Tibial nerve (tissue), 4 donors: Measurements from ENCODE around the gene SMIM23. TPM values are rescaled to one million over a fixed set of nuclear protein-coding genes. Genes with fewer than 3 reads are reported as not detected.

Source experiments
- DNase-seq, 2 donors: peaks; one replicate each; pipeline ENCODE4 v3.0.0-alpha.2; 2019; ENCODE audit warnings: low spot score in 2 of 2
- H3K27ac ChIP-seq, 4 donors: fragments of 200-600 bp; sonication (generic) in 3 of 4; one replicate each; pipeline ENCODE4 v1.5.1; 2017 to 2019; ENCODE audit warnings: mild to moderate bottlenecking in 1 of 4
- H3K27me3 ChIP-seq, 2 donors: fragments of 200-600 bp; sonication (generic) in 1 of 2; one replicate each; pipeline versions ENCODE4 v1.5.1 to v1.6.0; 2017 to 2019
- H3K36me3 ChIP-seq, 3 donors: fragments of 200-600 bp; sonication (generic); one replicate each; pipeline ENCODE4 v1.5.1; 2018 to 2019
- H3K4me1 ChIP-seq, 4 donors: fragments of 200-600 bp; sonication (generic) in 3 of 4; one replicate each; pipeline ENCODE4 v1.5.1; 2017 to 2019
- H3K4me3 ChIP-seq, 4 donors: fragments of 200-600 bp; sonication (generic) in 3 of 4; one replicate each; pipeline ENCODE4 v1.5.1; 2017 to 2019; ENCODE audit warnings: mild to moderate bottlenecking in 1 of 4, moderate library complexity in 1 of 4
- H3K9me3 ChIP-seq, 4 donors: fragments of 200-600 bp; sonication (generic) in 3 of 4; one replicate each; pipeline ENCODE4 v1.5.1; 2017 to 2019
- EP300 ChIP-seq, 2 donors: sonication (generic); formaldehyde crosslinking; IDR thresholded peaks; one replicate each; pipeline ENCODE4 v1.6.1; 2017; ENCODE audit warnings: antibody characterized with exemption in 2 of 2, mild to moderate bottlenecking in 1 of 2
- POLR2A ChIP-seq, 2 donors: fragments of 450-650 bp; IDR thresholded peaks; one replicate each; pipeline ENCODE4 v1.6.1; 2017; ENCODE audit warnings: antibody characterized with exemption in 2 of 2, mild to moderate bottlenecking in 2 of 2, moderate library complexity in 2 of 2
- WGBS, 2 donors: methylation state at CpG; one replicate each; pipeline ENCODE4 v1.1.5; 2018; 5-methylcytosine and 5-hydroxymethylcytosine counted together
- total RNA-seq, 4 donors: library from RNA; depleted of rRNA; stranded (reverse); fragments of >200 nt; gene quantifications; one replicate each; pipeline ENCODE4 v1.1.0, GENCODE V29; 2016
- TF ChIP-seq, protein P1 (sequence below), 5 experiments: fragments of 200-600 bp in 3 of 5; fragments of 450-650 bp in 2 of 5; sonication (generic) in 3 of 5; IDR thresholded peaks; one replicate each; pipeline ENCODE4 v1.5.1; 2016 to 2019; ENCODE audit warnings: antibody characterized with exemption in 5 of 5, mild to moderate bottlenecking in 3 of 5, moderate library complexity in 2 of 5

Gene SMIM23
- total RNA-seq, 4 donors from 2014 or later = not detected

GRCh38 chr5:171762903-171763302 lies 22.7 kb upstream of the SMIM23 start:
- Histone ChIP-seq H3K9me3 (peaks cover 0 to 27% (median 4%) of the 10 kb centered on the region in 4 donors), H3K4me3 (no peak overlapping the region), H3K27ac (no peak overlapping the region), H3K27me3 (no peaks in the 10 kb centered on the region), H3K36me3 (no peaks in the 10 kb centered on the region), H3K4me1 (no peaks in the 10 kb centered on the region)
- no peak for TF ChIP-seq EP300 (IDR thresholded peaks at IDR 0.05)
- TF ChIP-seq, protein P1, sequence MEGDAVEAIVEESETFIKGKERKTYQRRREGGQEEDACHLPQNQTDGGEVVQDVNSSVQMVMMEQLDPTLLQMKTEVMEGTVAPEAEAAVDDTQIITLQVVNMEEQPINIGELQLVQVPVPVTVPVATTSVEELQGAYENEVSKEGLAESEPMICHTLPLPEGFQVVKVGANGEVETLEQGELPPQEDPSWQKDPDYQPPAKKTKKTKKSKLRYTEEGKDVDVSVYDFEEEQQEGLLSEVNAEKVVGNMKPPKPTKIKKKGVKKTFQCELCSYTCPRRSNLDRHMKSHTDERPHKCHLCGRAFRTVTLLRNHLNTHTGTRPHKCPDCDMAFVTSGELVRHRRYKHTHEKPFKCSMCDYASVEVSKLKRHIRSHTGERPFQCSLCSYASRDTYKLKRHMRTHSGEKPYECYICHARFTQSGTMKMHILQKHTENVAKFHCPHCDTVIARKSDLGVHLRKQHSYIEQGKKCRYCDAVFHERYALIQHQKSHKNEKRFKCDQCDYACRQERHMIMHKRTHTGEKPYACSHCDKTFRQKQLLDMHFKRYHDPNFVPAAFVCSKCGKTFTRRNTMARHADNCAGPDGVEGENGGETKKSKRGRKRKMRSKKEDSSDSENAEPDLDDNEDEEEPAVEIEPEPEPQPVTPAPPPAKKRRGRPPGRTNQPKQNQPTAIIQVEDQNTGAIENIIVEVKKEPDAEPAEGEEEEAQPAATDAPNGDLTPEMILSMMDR (IDR thresholded peaks at IDR 0.05) = no peak
- TF ChIP-seq POLR2A (IDR thresholded peaks at IDR 0.05) = no peak
- 67 to 82% methylated on average over 18 to 20 of the region's 20 CpGs for WGBS, 2 donors
- DNase-seq = no peak

DNA sequence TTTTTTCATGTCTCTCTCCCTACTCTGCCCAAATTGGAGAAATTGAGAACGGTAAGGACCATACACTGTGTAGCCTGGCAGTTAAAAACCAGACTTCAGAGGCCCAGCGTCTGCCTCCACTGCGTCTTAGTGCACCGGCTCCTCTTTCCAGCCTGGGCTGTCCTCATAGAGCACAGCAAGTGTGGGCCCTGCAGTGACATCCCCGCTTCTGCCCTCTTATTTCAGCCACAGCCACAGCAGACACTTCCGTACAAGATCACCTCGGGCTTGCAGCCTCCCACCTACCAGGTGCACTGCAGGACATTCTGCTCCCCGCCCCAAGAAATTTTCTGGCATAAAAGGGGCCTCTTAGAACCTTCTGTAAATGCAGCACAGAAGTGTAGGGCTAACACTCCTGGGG lies 21.4 kb upstream of the SMIM23 start:
- DNase-seq = no peak
- 88 to 95% methylated on average over 8 of the region's 8 CpGs for WGBS, 2 donors

DNA sequence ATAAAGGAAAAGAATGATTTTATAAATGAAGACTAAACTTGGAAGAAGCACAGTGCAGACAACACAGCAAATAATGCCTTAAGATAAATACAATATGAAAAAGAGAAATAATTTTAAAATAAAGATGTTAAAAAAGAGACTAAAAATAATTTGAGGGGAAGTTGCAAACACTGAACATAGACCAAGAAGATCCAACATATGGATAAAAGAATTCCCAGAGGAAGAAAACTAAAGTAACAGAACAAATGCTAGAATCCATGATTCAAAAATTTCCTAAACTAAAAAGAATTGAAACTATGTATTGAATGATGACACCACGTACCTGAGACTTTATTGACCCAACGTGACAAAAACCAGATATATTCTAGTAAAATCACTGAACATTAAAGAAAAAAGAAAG lies 18.7 kb upstream of the SMIM23 start:
- TF ChIP-seq, protein P1 (IDR thresholded peaks at IDR 0.05) = no peak
- TF ChIP-seq POLR2A (IDR thresholded peaks at IDR 0.05) = no peak
- no peak for TF ChIP-seq EP300 (IDR thresholded peaks at IDR 0.05)

More for the DNA sequence above, 21.4 kb upstream of the SMIM23 start:
- Histone ChIP-seq H3K4me3 (no peak overlapping the region), H3K4me1 (no peaks in the 10 kb centered on the region), H3K9me3 (peaks cover 0 to 31% (median 4%) of the 10 kb centered on the region in 4 donors), H3K27me3 (no peaks in the 10 kb centered on the region), H3K27ac (no peak overlapping the region), H3K36me3 (no peaks in the 10 kb centered on the region)
- TF ChIP-seq, protein P1 (IDR thresholded peaks at IDR 0.05) = no peak
- no peak for TF ChIP-seq POLR2A (IDR thresholded peaks at IDR 0.05)
- TF ChIP-seq EP300 (IDR thresholded peaks at IDR 0.05) = no peak

GRCh38 chr5:171770153-171770552 lies 15.5 kb upstream of the SMIM23 start:
- Histone ChIP-seq H3K36me3 (no peaks in the 10 kb centered on the region), H3K27ac (no peak overlapping the region), H3K4me1 (peaks cover 0 to 5% (median 0%) of the 10 kb centered on the region in 4 donors), H3K27me3 (no peaks in the 10 kb centered on the region), H3K4me3 (no peak overlapping the region), H3K9me3 (peaks cover 0 to 17% (median 4%) of the 10 kb centered on the region in 4 donors)
- DNase-seq = no peak
- 39 to 45% methylated on average over 4 of the region's 4 CpGs for WGBS, 2 donors
- TF ChIP-seq EP300 (IDR thresholded peaks at IDR 0.05) = no peak
- TF ChIP-seq POLR2A (IDR thresholded peaks at IDR 0.05) = no peak
- TF ChIP-seq, protein P1 (IDR thresholded peaks at IDR 0.05) = no peak

More for the DNA sequence above, 18.7 kb upstream of the SMIM23 start:
- Histone ChIP-seq H3K9me3 (peaks cover 0 to 17% (median 4%) of the 10 kb centered on the region in 4 donors), H3K27me3 (no peaks in the 10 kb centered on the region), H3K27ac (no peak overlapping the region), H3K36me3 (no peaks in the 10 kb centered on the region), H3K4me3 (no peak overlapping the region), H3K4me1 (no peaks in the 10 kb centered on the region)
- DNase-seq = no peak
- WGBS, 2 donors = 85 to 86% methylated on average over 2 of the region's 2 CpGs

- Histone ChIP-seq H3K4me1 (peaks cover 0 to 12% (median 0%) of the 10 kb centered on the region in 4 donors), H3K9me3 (peaks cover 0 to 13% (median 2%) of the 10 kb centered on the region in 4 donors), H3K27ac (no peak overlapping the region), H3K27me3 (no peaks in the 10 kb centered on the region), H3K4me3 (no peak overlapping the region), H3K36me3 (no peaks in the 10 kb centered on the region)
- WGBS, 2 donors = 27 to 41% methylated on average over 3 of the region's 3 CpGs
- TF ChIP-seq EP300 (IDR thresholded peaks at IDR 0.05) (no peak), POLR2A (IDR thresholded peaks at IDR 0.05) (no peak)
- TF ChIP-seq, protein P1 (IDR thresholded peaks at IDR 0.05) = no peak
- DNase-seq = no peak
Measured at GRCh38 chr5:171771856-171772255, 13.8 kb upstream of the SMIM23 start.
